Stimulated activated naive CD8-positive, alpha-beta T cell treated with anti-CD3 and anti-CD28 coated beads, Interleukin-15, Interleukin-2, amounts not matched to agents 100 ng/mL and 50 ng/mL, for 24 hours (primary cell): ENCODE measurements around the gene BAAT.

Experiments
- H3K27ac Mint-ChIP-seq: one replicate; pipeline ENCODE4 v1.8.0; 2021; ENCODE audit warnings: mild to moderate bottlenecking, mixed read lengths
- H3K27me3 Mint-ChIP-seq: one replicate; pipeline ENCODE4 v1.8.0; 2021; ENCODE audit warnings: mixed read lengths
- H3K36me3 Mint-ChIP-seq: one replicate; pipeline ENCODE4 v1.8.0; 2021; ENCODE audit warnings: low read depth, mixed read lengths
- H3K4me1 Mint-ChIP-seq: one replicate; pipeline ENCODE4 v1.8.0; 2021; ENCODE audit warnings: low read depth, mixed read lengths
- H3K4me3 Mint-ChIP-seq: one replicate; pipeline ENCODE4 v1.8.0; 2021; ENCODE audit warnings: mild to moderate bottlenecking, mixed read lengths
- H3K9me3 Mint-ChIP-seq: one replicate; pipeline ENCODE4 v1.8.0; 2021; ENCODE audit warnings: mixed read lengths

Gene BAAT

DNA sequence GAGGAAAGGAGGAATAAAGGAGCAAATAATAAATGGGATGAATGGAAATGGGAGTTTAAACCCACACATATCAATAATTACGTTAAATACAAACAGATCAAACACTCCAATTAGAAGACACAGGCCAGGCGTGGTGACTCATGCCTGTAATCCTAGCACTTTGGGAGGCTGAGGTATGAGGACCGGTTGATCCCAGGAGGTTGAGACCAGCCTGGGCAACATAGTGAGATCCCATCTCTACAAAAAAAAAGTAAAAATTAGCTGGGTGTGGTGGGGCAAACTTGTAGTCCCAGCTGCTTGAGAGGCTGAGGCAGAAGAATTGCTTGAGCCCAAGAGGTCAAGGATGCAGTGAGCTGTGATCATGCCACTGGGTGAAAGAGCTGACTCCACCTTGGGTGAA is 3.7 kb downstream of the BAAT start:
- Mint-ChIP-seq H3K4me1 (no peaks in the 10 kb centered on the region), H3K27me3 (peaks cover 15% of the 10 kb centered on the region), H3K4me3 (no peak overlapping the region), H3K9me3 (peaks cover 11% of the 10 kb centered on the region), H3K36me3 (peaks cover 16% of the 10 kb centered on the region), H3K27ac (no peak overlapping the region)

DNA sequence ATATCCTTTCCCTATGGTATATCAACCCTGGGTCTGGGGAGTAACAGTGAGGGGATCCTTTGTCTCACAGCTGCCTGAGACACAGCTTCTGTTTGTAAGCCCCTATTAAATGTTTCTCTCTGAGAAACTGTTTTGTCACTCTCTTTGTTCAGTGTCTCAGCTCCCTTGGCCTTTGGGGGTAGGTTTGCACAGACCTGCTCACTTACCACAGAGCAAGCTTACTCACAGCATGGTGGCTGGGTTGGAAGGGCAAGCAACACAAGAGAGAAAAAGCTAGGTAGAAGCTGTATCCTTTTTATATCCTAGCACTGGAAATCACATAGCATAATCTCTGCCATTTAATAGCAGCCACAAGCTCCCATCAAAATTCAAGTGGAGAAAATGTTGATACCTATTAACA is 4.5 kb downstream of the BAAT start:
- H3K36me3 Mint-ChIP-seq = peaks cover 7% of the 10 kb centered on the region
- no peak overlapping the region for H3K4me3 Mint-ChIP-seq
- H3K27ac Mint-ChIP-seq = no peak overlapping the region

DNA sequence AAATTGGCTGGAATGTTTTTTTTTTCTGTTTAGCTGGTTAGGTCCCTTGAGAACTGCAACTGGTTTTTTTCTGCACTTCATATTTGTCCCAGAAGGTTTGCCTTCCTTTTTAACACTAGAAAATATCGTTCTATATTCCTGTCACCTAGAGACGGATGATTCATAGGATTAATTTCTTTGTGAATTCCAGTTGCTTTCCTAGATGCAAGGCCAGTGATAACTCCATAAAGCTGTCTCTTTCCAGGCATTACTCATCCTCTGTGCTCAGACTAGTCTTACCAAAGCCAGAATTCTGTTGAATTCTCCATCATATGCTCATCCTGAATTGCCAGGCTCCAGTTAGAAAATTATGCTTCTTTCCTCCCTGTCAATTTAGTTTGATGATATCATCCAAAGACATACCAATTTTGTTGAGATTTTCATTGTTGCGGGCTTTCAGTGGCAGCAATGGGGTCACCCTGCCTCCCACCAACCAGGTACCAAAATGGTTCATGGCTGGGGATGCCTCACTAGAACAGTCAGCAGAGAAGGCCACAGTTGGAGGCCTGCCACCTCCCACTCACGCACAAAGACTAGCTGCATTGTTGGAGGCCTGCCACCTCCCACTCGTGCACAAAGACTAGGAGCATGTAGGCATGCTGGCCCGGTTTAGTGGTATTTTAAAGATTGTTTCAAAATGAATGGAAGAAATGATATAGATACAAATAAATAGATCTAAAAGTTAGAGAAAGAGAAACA is 8.5 kb downstream of the BAAT start:
- no peak overlapping the region for H3K27ac Mint-ChIP-seq
- H3K9me3 Mint-ChIP-seq = no peaks in the 10 kb centered on the region
- H3K36me3 Mint-ChIP-seq = no peaks in the 10 kb centered on the region
- no peak overlapping the region for H3K4me3 Mint-ChIP-seq
- no peaks in the 10 kb centered on the region for H3K4me1 Mint-ChIP-seq
- H3K27me3 Mint-ChIP-seq = peaks cover 36% of the 10 kb centered on the region

More for the DNA sequence above, 4.5 kb downstream of the BAAT start:
- Mint-ChIP-seq H3K9me3 (peaks cover 6% of the 10 kb centered on the region), H3K27me3 (peaks cover 20% of the 10 kb centered on the region), H3K4me1 (no peaks in the 10 kb centered on the region)

DNA sequence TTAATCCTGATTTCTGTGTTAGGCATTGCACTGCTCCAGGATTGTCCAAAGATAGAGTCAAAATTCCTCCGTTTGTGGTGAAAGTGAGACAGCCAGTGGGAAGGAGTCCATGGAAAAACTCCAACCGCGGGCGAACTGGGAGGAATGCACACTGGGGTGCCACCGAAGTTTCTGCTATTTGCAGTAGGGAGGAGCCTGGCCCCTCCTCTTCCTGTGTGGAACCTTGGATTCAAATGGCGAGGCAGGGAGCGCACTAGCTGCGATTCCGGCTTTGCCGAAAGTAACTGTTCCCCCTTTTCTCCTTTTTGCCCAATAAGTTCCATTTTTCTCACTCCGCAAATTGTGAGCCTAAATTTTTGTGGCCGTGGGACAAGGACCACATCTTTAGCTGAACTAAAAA is 9.3 kb downstream of the BAAT start:
- Mint-ChIP-seq H3K27ac (no peak overlapping the region), H3K27me3 (peaks cover 39% of the 10 kb centered on the region), H3K4me3 (no peak overlapping the region), H3K4me1 (no peaks in the 10 kb centered on the region), H3K36me3 (no peaks in the 10 kb centered on the region), H3K9me3 (no peaks in the 10 kb centered on the region)

DNA sequence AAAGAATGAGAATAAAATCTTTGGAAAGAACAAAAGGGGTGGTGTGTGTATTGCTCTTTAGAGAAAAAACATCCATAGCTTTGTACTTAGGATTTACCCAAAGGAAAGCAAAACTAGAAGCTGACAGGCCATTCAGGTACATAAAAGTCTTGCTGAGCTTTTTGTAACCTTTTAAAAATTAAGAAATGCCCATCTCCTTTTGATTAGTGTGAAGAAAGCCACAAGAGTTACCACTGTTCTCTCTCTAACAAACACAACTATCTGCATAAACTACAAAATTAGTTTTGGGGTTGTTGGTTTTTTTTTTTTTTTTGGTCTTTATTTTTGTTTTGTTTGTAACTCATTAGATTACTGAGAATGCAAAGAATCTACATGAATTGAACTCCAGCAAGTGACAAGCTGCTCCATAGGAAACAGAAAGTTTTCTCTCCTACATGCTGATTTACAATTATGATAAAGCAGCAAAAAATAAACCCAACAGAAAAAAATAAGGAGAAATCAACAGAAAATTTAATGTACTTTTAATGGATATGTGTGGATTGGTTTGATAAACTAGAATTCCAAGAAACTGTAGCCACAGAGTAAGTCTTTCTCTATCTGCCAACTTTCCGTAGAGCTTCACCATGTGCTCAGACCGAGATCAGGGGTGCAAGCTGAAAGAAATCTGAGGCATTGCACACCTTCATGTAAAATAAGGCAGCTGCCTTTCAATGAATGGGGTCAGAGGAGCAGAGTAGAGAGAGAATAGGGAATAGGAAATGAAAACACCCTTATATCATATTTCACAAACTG is 12.3 kb downstream of the BAAT start:
- no peaks in the 10 kb centered on the region for H3K36me3 Mint-ChIP-seq

DNA sequence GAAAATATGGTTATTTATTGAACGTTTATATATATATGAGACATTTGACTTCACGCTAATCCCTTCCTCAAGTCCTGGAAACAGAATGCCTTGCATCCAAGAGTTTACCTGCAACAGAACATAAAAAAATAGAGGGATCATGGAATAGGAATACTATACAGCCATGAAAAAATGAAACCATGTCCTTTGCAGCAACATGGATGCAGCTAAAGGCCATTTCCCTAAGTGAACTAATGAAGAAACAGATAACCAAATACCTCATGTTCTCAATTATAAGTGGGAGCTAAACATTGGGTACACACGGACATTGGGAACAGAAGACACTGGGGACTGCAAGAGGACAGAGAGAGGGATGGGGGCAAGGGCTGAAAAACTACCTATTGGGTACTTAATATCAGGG is 13.0 kb downstream of the BAAT start:
- Mint-ChIP-seq H3K27me3 (peaks cover 36% of the 10 kb centered on the region), H3K4me3 (no peak overlapping the region), H3K27ac (no peak overlapping the region), H3K9me3 (no peaks in the 10 kb centered on the region), H3K36me3 (no peaks in the 10 kb centered on the region), H3K4me1 (no peaks in the 10 kb centered on the region)

More for the DNA sequence above, 12.3 kb downstream of the BAAT start:
- peaks cover 34% of the 10 kb centered on the region for H3K27me3 Mint-ChIP-seq
- H3K27ac Mint-ChIP-seq = no peak overlapping the region
- H3K4me3 Mint-ChIP-seq = no peak overlapping the region
- H3K9me3 Mint-ChIP-seq = no peaks in the 10 kb centered on the region
- no peaks in the 10 kb centered on the region for H3K4me1 Mint-ChIP-seq

DNA sequence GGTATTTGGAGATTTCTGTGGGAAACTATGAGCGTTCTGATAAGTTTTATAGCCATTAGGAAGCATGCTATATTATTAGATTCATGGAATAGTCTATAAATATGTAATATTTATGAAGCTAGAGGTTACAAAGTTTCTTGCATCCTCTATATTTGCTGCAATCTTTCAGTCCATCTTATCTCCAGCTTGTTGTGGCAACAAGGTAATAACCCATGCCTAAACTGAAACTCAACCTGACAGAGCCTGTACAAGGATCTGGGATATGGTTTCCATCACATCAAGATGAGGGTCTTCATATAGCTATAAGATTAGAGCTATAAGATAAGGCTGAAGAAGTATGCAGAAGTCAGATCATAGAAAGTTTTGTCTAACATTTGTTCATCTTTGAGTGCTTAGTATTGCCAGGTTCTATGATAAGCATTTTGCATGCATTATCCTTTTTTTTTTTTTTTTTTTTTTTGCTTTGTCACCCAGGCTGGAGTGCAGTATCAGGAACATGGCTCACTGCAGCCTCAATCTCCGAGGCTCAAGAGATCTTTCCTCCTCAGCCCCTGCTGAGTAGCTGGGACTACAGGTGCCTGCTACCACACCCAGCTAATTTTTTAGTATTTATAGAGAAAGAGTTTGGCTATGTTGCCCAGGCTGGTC is 14.8 kb downstream of the BAAT start:
- peaks cover 25% of the 10 kb centered on the region for H3K27me3 Mint-ChIP-seq
- H3K36me3 Mint-ChIP-seq = no peaks in the 10 kb centered on the region
- no peak overlapping the region for H3K4me3 Mint-ChIP-seq
- no peak overlapping the region for H3K27ac Mint-ChIP-seq
- H3K4me1 Mint-ChIP-seq = no peaks in the 10 kb centered on the region
- no peaks in the 10 kb centered on the region for H3K9me3 Mint-ChIP-seq

DNA sequence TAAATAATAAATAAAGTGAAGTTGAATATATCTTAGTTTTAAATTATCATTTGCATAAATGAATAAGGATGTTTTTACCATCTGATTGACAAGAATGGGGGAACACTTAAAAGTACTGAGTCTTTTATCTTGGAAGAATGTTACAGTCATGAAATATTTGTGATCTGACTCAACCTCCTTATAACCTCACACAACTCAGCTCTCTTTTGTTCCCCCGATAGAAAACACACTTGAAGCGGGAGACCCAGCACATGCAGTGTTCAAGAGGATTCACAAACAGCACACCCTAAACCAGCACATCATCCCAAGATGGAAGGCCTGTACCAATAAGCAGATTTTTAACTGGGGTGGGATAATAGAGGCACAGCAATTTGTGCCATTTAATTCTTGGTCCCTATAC is 15.5 kb downstream of the BAAT start:
- Mint-ChIP-seq H3K4me3 (no peak overlapping the region), H3K27me3 (peaks cover 21% of the 10 kb centered on the region), H3K9me3 (no peaks in the 10 kb centered on the region), H3K4me1 (no peaks in the 10 kb centered on the region), H3K36me3 (no peaks in the 10 kb centered on the region), H3K27ac (no peak overlapping the region)

DNA sequence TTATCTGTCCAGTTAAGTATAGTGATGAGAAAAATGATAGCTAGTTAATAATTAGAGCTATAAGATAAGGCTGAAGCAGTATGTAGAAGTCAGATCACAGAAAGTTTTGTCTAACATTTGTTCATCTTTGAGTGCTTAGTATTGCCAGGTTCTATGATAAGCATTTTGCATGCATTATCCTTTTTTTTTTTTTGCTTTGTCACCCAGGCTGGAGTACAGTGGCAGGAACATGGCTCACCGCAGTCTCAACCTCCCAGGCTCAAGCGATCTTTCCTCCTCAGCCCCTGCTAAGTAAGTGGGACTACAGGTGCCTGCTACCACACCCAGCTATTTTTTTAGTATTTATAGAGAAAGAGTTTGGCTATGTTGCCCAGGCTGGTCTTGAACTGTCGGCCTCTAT is 17.5 kb downstream of the BAAT start:
- Mint-ChIP-seq H3K4me1 (no peaks in the 10 kb centered on the region), H3K36me3 (no peaks in the 10 kb centered on the region), H3K27ac (no peak overlapping the region), H3K4me3 (no peak overlapping the region), H3K9me3 (no peaks in the 10 kb centered on the region), H3K27me3 (peaks cover 17% of the 10 kb centered on the region)

DNA sequence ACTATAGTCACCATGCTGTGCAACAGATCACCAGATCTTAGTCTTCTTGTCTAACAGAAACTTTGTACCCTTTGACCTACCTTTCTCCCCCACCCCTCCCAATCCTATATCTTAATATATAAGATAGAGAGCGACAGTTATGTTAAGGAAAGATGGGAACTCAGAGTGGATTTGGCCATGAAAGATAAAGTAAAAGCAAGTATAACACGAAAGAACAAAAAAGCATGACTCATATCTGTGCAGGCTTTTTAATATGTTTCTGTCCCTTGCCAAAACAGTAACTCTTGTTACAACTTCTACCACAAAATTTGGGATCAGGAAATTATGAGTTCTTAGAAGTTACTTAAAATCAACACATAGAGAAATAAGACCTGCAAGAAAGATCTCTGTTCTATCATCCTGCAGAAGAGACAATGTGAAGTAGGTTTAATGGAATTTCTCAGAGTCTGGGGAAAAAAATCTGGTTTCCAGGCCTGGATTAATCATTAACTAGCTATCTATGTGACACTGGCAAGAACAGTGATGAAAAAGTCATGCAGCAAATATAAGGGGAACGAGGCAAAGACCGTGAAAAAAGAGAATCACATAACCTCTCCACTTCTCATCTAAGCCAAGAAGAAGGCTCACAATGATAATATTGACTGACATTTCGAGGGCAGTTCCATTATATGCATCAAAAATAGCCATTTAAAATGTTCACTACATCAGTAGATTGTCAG is 18.6 kb downstream of the BAAT start:
- Mint-ChIP-seq H3K36me3 (no peaks in the 10 kb centered on the region), H3K9me3 (no peaks in the 10 kb centered on the region), H3K27ac (no peak overlapping the region), H3K4me1 (no peaks in the 10 kb centered on the region), H3K4me3 (no peak overlapping the region), H3K27me3 (peaks cover 10% of the 10 kb centered on the region)

DNA sequence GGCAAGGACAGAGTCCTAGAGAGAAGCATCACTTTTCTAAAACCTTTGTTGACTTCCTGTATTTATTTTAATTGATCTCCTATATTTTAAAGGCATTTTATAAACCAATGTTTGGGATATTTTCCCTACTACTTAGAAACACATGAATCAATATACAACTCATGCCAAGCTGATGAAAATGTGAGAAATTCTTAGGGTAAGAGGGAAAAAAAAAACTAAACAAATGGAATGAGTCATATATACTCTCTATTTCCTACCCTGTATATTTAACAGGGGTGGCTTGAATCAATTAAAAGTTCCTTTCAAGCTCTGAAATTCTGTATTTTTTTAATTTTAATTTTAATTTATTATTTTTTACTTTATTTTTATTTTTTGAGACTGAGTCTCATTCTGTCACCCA is 19.6 kb downstream of the BAAT start:
- Mint-ChIP-seq H3K4me3 (no peak overlapping the region), H3K4me1 (no peaks in the 10 kb centered on the region)

DNA sequence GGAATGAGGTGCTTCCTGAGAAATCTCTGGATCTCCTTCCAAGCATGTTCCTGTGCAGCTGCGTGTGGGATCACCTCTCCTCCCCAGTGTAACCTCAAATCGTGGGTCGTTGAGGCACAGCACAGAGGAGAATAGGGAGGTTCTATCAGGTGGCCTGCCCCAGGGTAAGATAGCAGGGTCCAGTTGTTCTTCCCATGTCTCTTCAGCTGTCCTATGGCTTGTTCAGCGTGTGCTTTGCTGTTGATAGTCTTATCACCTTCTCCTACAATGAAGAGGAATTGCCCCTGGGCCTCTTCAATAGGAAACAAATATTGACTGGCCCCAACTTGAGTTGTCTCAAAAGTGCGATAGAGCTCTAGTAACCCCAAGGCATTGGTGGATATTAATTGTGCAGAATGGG is 22.4 kb downstream of the BAAT start:
- Mint-ChIP-seq H3K36me3 (no peaks in the 10 kb centered on the region), H3K9me3 (no peaks in the 10 kb centered on the region), H3K4me1 (no peaks in the 10 kb centered on the region), H3K27me3 (peaks cover 3% of the 10 kb centered on the region), H3K27ac (no peak overlapping the region), H3K4me3 (no peak overlapping the region)

More for the DNA sequence above, 19.6 kb downstream of the BAAT start:
- peaks cover 9% of the 10 kb centered on the region for H3K27me3 Mint-ChIP-seq
- H3K36me3 Mint-ChIP-seq = no peaks in the 10 kb centered on the region
- no peaks in the 10 kb centered on the region for H3K9me3 Mint-ChIP-seq
- H3K27ac Mint-ChIP-seq = no peak overlapping the region

DNA sequence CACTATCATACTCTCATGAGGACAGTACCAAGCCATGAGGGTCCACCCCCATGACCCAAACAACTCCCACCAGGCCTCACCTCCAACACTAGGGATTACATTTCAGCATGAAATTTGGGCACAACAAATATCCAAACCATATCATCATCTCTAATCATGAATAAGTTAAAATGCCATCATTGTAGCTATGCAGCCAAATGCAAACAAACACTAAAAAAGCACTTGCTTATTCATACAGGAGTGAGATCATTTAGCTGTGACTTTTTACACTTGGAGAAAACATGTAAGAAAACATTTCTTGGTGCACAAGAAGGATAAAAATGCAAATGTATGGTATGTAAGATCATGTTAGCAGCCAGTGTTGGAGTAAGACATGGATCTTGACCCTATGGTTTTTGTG is 24.2 kb downstream of the BAAT start:
- Mint-ChIP-seq H3K27ac (no peak overlapping the region), H3K27me3 (no peaks in the 10 kb centered on the region), H3K9me3 (no peaks in the 10 kb centered on the region), H3K4me1 (no peaks in the 10 kb centered on the region), H3K4me3 (no peak overlapping the region), H3K36me3 (no peaks in the 10 kb centered on the region)

DNA sequence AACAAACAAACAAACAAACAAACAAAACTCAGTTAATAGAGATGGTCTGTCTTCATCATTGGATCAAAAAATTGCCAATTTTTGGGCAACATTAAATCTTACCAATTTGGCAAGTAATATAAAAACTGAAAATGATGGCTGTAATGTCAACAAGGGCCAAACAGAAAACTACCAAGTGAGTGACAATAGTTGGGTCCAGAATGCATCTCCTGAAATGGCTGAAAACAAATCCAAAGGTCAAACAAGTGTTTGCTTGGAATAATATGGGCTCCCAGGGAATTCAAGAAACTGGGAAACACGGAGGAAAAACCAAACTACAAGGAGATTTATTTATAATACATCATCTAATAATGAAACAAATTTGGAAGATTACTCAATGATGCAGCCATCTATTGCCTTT is 25.1 kb downstream of the BAAT start:
- Mint-ChIP-seq H3K27me3 (no peaks in the 10 kb centered on the region), H3K4me1 (no peaks in the 10 kb centered on the region), H3K9me3 (no peaks in the 10 kb centered on the region), H3K27ac (no peak overlapping the region), H3K4me3 (no peak overlapping the region), H3K36me3 (no peaks in the 10 kb centered on the region)

DNA sequence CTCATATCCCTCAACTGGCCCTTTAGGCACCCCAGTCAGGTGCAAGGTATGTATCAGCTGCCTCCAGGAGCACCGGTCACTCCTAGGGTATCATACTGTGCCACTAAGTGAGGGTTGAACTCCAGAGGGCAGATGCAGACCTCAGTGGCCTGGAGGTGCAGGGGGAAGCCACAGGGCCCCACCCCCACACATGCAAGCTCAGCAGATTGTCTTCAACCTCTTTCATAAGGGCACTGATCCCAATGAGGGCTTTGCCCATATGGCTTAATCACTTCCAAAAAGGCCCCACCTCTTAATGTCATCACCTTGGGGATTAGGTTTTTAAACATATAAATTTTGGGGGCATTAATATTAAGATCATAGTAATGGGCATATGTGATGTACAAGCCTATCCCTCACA is 28.2 kb downstream of the BAAT start:
- Mint-ChIP-seq H3K27me3 (peaks cover 11% of the 10 kb centered on the region), H3K4me1 (no peaks in the 10 kb centered on the region), H3K36me3 (no peaks in the 10 kb centered on the region), H3K27ac (no peak overlapping the region), H3K4me3 (no peak overlapping the region), H3K9me3 (no peaks in the 10 kb centered on the region)
